NCI-H2227 (cell line): ENCODE data around the gene B4GALT3.
A peak's percentile ranks its signal among the peaks of the same experiment; 100 is the strongest.

Experiments
- DNase-seq: peaks from one replicate; lab custom pipeline; 2025; ENCODE audit not compliant: unreplicated experiment; lab: John Stamatoyannopoulos, UW

B4GALT3 gene

DNA sequence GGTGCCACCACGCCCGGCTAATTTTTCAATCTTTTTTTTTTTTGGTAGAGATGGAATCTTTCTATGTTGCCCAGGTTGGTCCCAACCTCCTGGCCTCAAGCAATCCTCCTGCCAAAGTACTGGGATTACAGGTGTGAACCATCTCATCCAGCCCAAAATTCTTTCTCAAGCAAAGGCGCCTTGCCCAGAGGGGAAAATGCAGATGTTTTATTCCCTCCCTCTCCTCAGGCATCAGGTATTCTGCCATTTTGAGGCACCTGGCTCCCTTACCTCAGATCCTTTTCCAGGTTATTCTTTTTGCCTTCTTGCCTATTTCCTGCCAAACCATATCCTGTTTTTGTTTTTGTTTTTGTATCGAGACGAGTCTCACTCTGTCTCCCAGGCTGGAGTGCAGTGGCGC is 11.1 kb upstream of the B4GALT3 start:
- DNase-seq, result no peak

DNA sequence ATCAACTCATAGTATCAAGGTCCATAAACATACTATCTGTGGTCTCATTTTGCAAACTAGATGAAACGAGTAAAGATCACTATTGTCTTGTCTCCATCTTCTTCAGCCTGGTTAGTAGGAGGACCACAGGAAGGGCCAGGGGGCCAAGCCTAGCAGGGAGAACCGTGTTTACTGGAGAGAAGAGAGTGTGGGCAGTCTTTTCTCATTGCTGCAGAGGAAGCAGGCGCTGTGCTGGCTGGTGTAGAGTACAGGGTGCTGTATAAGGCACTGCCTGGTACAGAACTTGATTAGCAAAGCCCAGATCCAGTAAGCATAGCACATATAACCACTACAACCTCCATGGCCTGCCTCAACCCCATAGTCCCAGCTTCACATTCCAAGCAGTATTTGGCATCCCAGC is 10.0 kb upstream of the B4GALT3 start:
- no peak for DNase-seq

DNA sequence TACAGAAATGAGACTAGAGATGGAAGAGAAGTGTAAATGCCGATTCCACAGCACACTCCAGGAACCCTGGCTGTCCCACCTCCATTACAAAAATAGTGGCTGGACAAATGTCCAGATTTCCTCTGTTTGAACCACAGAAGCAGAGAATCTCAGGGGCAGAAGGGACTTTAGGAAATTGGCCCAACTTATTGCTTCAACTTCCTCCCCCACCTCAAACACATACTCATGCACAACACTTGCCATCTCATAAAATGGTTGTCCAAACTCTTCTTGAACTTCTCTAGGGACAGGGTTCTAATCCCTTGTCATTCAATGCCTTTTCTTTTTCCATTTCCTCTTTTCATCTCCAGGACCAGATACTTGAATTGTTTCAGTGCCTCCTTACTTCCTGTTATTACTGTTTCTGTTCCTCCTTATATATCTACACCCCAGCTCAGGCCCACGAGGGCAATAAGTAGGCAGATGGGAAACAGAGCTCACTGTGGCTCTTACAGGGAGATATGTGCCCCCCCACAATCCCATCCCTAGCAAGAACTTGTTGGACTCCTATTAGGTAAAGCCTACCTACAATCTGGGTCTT is 8.5 kb upstream of the B4GALT3 start:
- no peak for DNase-seq

DNA sequence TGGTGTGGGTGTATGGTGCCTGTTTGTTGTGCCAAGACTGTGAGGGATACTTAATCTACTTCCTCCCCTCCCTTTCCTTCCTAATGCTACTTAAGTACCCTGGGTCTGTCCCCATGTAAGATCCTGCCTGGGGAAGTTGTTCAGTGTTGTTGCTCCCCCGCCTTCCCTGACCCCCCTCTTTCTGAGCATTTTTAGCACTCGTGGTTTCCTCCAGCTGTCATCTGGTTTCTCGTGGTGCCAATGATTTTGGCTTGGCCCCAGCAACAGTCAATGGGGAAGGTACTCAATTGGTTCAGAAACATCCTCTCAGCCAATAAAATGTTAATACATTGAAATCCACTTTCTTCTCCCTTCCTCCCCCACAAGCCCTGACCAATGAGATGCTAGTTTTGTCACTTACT is 8.0 kb upstream of the B4GALT3 start:
- DNase-seq, result no peak

DNA sequence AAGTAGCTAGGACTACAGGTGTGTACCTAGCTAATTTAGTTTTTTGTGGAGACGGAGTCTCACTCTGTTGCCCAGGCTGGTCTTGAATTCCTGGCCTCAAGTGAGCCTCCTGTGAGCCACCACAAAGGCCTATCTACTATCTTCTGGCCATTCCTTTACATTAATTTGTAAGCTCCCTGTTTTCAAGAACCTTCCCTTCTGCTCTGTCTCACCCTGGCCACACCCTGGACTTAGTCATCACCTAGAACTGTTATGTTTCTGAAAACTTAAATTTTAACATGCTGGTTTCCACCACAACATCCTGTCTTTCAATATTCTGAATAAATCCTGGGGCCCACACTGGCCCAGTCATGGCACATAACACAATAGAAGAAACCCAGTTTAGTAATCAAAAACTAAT is 4.9 kb upstream of the B4GALT3 start:
- no peak for DNase-seq

DNA sequence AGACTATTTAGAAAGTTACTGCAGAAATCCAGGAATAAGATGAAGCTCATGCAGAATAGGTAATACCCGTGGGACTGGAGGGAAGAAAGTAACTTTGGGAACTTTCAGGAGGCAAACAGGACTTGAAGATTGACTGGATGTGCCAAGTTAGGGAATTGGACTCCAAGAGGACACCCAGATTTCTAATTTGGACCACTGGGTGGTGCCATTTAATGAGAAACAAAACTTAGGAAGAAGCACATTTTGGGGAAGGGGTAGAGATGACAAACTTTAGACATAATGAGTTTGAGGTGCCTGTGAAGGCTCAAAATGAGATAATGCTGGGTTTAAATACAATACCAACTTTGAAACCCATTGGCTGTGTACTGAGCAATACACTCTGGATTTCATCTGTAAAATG is 3.3 kb upstream of the B4GALT3 start:
- no peak for DNase-seq

DNA sequence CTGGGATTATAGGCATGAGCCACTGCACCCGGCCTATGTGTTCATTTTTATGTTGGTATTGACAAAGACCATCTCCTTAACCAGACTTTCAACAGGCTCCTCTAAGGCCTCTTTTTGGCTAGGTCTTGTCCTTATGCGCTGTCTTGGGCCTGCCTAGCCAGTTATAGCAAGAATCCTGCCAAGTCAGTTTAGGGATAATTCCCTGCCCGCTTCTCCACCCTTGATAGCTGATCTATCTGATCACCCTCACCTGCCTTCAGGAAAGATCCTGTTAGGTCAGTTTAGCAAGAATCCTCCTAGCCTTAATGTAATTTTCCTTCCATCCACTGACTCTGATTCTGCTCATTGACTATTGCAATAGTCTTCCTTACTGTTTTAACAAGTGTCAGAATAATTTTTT is 2.4 kb upstream of the B4GALT3 start:
- no peak for DNase-seq

DNA sequence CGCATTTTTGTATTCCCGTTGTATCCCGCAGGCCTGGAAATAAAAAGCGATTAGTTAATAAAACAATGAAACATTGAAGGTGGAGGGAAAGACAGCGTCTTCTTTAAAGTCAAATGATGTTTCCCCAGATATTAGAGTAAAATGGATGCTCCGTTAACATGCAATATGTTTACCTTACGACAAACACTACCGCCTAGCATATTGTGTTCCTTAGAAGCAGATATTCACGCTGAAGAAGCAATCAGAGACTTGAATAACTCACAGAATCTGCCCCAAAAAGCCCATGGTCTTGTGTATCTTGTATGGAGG is 583 bp upstream of the B4GALT3 start:
- no peak for DNase-seq

DNA sequence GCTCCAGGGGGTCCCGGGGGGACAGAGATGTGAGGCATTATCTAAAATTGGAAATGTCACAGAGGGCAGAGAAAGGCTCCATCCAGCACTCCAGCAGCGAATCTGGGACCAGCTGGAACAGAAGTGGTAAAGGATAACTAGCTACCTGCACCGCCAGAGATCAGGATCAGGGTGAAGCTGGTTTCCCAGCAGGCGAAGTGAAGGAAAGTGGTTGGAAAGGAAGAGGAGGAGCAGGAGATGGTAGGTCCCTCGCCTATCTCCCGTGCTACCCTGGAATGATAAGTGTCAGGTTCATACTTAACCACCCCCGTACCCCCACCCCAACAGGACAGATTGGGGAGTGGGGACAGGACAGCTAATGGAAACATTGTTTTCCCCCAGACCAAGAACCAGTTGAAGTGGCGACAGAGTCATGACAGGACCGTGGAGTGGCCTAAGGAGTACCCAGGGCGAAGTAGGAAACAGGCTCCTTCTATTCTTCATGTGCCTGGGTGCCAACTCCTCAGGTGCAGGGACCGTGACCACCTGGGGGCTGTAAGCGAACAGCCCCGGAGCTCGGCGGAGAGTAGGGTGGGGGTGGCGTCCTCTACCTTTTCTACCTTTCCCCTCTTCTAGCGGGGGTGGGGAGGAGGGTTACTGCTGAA is 717 bp downstream of the B4GALT3 start:
- no peak for DNase-seq

DNA sequence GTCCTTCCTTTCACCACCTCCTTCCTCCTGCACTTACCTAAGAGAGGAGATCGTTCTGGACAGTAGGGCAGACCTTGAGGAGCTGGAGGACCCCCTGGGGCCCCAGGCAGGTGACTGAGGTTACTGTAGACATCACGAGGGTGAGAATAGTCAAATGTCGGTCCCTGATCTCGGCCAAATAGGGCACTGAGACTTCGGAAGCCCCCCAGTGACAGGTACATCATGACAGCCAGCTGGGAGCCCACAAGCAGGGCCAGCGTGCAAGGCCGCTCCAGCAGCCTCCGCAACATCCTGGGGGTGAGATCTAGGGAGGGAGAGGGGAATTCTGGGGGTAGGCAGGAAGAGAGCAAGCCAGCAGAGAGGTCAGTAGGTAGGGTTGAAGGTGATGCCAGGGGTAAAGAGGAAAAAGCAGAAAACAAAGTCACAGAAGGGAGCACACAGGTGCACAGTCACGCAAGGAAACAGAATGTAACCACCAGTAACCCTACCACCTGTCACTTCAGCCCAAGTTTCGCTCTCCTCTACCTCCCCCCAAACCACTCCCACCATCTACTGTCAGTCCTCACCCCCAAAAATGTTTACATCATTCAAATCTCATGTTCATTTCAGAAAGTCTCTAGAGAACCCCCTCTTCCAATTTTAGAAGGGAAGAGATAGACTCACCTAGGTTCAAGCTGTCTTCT is 1.4 kb downstream of the B4GALT3 start:
- DNase-seq, result no peak

DNA sequence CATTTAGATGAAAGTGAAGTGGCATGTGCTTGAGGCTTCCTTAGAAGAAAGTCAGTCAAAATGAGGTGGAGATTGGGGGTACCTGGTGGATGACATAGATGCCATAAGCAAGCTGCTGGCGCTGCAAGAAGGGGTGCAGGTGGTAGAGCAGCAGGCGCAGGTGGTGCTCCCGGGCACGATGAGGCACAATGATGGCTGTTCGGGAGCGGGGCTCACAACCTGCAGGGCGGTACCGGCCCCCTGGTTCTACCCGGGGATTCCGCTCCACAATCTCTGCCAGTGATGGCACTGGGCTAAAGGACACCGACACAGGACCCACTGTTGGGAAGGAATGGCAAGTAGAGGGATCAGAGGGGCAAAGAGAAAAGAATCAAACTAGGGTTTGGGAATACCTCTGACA is 2.4 kb downstream of the B4GALT3 start:
- DNase-seq, result no peak

DNA sequence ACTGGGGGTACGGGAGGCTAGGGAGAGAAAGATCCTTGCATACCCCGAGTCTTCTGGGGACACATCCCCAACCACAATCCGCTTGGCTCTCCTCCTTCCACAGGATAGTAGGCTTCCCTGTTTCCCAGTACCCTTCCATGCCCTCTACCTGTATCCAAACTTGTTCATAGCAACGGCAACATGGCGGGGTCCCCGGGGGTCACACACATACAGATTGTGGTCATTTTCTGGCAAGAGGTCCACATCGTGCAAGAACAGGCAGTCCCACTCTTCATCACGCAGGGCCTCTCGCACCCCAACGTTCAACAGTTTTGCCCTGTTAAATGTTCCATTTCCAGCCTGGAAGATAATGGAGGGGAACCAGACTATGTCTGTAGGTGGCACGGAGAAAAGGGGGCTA is 3.6 kb downstream of the B4GALT3 start:
- DNase-seq, result no peak

DNA sequence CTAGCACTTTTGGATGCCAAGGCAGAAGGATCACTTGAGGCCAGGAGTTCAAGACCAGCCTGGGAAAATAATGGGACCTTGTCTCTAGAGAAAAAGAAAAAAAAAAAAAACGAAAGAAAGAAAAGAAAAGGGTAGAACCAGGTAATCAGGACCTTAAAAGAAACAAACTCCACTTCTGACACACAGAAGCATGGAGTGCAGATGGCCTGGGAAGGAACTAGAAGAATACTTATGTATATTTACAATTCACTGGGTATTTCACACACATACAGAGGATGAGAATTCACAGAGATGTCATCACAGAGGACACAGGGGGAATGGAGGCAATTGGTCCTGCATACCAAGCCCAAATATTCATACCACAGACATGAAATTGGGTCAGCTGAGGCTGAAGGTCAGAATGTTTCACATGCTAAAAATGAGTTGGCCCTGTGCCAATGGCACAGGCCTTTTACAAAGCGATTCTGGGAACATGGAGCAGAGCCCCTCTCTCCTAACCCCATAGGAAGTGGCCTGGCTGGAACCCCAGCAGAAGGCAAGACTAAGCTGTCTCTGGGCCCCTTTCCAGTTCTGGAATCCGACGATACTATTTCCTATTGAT is 4.4 kb downstream of the B4GALT3 start:
- no peak for DNase-seq

DNA sequence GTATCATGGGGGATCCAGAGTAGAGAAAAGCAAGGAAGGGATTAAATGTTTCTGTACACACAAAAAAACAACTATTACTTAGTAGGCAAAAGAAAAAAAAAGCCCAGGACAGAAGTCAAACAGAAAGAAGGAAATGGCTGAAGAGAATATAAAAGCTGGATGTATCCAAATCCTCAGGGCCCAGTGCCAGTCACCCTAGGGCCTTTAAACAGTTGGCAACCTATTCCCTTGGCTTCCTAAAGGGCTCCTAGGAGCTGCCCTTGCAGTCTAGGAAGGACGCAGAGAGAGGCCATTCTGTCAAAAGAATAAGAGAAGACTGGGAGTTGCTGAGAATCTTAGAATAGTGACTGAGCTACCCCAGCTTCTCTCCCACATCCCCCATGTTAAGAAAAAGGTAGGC is 5.0 kb downstream of the B4GALT3 start:
- DNase-seq, result no peak

DNA sequence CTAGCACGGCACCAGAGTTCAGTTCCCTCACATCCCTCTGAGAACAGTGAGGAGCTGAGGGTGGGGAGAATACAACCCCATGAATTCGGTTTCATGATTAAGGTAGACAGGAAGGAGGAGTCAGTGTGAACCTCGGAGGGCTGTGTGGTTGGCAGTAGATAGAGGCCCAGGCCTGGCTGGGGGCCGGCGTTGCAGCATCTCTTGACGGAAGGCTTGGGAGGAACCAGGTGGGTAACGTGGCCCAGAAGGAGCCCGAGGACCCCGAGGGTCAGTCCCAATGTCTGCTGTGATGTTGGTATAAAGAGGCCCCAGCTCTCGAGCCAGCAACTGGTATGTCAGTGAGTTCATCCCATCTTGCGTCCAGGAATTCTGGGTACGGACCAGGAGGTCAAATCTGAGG is 5.6 kb downstream of the B4GALT3 start:
- no peak for DNase-seq

DNA sequence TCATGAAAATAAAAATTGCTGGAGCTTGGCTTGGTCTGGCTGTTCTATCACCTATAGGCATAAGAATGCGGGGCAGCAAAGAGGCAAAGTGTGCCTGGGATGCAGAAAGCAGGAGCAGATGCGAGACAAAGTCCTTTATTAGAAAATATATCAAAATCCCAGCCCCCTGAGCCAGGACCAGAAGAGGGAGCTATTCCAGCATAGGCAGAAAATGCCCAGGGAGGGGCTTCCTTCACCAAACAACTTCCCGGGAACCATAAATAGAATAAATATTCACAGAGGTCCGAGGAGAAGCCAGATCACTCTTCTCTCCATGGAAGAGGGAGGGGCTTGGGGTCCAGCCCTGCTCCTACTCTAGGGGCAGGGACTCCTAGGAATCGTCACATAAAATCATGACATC is 6.1 kb downstream of the B4GALT3 start:
- no peak for DNase-seq

DNA sequence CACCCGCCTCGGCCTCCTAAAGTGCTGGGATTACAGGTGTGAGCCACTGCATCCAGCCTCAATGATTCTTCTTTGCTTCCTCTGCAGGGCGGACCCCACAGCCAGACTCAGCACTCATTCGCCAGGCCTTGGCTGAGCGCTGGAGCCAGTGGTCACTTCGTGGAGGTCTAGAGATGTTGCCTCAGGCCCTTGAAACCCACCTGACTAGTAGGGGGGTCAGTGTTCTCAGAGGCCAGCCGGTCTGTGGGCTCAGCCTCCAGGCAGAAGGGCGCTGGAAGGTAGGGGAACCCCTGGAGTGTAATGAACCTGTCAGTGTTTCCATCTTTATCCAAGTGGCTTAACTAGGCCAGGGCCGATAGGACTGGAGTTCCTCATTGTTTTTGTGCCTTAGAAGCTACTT is 8.4 kb downstream of the B4GALT3 start:
- no peak for DNase-seq

DNA sequence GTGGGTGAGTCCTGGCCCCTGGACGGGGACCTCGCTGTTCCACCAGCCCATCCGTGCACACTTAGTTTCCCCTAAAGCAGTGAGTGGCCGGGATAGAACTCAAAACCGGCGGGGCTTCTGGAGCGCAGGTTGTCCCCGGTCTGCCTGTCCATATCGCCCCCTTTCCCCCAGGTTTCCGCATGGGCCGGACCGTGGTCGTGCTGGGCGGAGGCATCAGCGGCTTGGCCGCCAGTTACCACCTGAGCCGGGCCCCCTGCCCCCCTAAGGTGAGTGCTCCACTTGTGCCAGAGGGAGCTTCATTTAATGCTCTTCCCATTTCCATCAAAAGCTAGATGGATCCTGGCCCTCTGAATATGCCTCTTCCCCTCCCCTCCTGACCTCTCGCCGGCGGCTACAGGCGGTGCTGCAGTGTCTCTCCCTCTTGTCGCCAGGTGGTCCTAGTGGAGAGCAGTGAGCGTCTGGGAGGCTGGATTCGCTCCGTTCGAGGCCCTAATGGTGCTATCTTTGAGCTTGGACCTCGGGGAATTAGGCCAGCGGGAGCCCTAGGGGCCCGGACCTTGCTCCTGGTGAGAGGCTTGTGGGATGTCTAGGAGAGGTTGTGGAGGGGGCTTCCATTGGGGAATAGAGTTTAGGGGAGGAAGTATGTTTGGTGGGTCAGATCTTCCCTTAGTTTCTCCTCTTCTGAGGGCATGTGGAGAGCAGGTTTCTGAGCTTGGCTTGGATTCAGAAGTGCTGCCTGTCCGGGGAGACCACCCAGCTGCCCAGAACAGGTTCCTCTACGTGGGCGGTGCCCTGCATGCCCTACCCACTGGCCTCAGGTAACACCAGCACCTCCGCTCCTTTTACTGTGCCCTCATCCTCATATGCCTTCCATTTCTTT is 10.4 kb downstream of the B4GALT3 start:
- peak; percentile 43 for DNase-seq

DNA sequence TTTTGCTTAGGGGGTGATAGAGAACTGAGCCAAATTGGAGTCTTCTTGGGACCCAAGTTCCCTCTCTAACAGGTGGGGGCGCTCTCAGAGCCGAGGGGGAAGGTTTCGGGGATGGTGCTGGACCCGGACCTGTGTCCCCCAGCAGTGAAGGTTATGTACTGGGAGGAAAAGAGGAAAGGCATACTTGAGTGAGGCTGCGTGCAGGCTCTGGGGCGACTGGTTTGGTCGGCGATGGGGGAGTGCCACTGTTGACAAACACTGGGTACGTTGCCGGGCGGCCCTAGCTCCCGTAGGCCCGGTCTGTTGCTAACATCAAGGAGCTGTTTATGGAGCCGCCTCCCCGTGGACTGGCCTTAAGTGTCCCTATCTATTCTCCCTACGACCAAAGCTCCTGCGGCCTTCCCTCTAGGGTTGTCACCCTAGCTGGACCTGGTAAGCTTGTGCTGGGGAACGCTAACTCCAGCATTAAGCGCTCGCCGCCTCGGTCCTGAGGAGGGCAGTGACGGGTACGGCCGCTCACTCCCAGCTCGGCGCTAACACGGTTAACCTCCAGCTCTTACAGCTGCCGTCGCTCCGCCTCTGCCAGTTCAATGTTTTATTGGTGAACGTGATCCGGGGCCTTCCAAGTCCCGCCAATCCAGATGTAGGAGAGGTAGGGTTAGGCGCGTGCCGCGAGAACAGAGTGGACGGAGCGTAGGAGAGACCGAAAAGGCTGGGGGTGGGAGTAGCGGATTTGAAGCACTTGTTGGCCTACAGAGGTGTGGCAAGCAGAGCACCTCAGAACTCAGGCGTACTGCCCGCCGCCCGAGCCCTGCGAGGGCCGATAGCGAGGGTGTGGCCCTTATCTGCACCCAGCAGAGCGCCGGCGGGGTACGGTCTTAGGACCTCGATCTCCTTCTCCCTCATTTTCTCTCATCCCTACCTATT is 11.3 kb downstream of the B4GALT3 start, which contains the start of gene PPOX:
PPOX (plus strand) TSS at position 685 of the 927 bp plus-strand sequence. CDS start 422 bp downstream, outside the sequence.
- DNase-seq, result peak; percentile 97

DNA sequence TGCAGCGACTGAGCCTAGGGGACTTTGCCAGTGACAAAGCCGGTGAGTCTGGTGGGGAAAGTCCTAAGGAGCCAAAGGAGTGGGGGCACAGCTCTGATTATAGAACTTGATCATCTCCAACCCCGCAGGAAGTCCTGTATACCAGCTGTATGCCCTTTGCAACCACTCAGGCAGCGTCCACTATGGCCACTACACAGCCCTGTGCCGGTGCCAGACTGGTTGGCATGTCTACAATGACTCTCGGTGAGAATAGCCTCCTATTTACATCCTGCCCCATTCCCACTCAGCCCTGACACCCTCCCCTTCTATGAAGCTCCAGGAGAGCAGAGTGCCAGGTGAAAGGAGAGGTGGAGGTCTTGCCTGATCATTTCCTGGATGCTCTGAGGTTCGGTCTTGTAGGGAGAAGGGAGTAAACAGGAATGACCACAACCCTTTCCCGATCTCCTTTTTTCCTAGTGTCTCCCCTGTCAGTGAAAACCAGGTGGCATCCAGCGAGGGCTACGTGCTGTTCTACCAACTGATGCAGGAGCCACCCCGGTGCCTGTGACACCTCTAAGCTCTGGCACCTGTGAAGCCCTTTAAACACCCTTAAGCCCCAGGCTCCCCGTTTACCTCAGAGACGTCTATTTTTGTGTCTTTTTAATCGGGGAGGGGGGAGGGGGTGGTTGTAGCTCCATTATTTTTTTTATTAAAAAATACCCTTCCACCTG is 12.3 kb downstream of the B4GALT3 start:
- no peak for DNase-seq
